Astrocyte of the cerebellum (primary cell): Measurements from ENCODE around the gene NUAK1.

Source experiments
- DNase-seq: peaks from one replicate; pipeline ENCODE4 v3.0.0-alpha.2; 2011; ENCODE audit warnings: low read depth
- H3K4me3 ChIP-seq: 2 replicates; pipeline ENCODE4 v1.5.1; 2011; ENCODE audit warnings: mild to moderate bottlenecking, low read depth, low read length, moderate library complexity
- CTCF ChIP-seq: IDR thresholded peaks from 2 replicates; pipeline ENCODE4 v1.5.1; 2012; ENCODE audit warnings: low read length, low read depth, moderate library complexity, mild to moderate bottlenecking; ENCODE audit errors: missing control alignments
- in situ Hi-C: cut with HindIII; loops from 2 replicates; pipeline ENCODE4 v1.10.0; 2017; ENCODE audit warnings: low sequenced_read_pairs

Gene NUAK1

GRCh38 chr12:106068296-106068695 lies 70.5 kb downstream of the NUAK1 start:
- no peak overlapping the region for H3K4me3 ChIP-seq
- no peak for TF ChIP-seq CTCF
- in situ Hi-C loops, result no loop called here
- no peak for DNase-seq

- H3K4me3 ChIP-seq, result no peak overlapping the region
- in situ Hi-C loops, result no loop called here
- DNase-seq, result no peak
- no peak for TF ChIP-seq CTCF
Observed at GRCh38 chr12:106067606-106068205, 71.0 kb downstream of the NUAK1 start.

GRCh38 chr12:106066726-106067325 lies 71.9 kb downstream of the NUAK1 start:
- no peak for TF ChIP-seq CTCF
- DNase-seq, result no peak
- in situ Hi-C loops, result no loop called here
- H3K4me3 ChIP-seq, result no peak overlapping the region

GRCh38 chr12:106066051-106066705 lies 72.6 kb downstream of the NUAK1 start:
- no peak for DNase-seq
- in situ Hi-C loops, result no loop called here
- H3K4me3 ChIP-seq, result no peak overlapping the region
- TF ChIP-seq CTCF, result no peak

GRCh38 chr12:106065506-106065905 lies 73.2 kb downstream of the NUAK1 start:
- DNase-seq, result no peak
- no peak for TF ChIP-seq CTCF
- H3K4me3 ChIP-seq, result no peak overlapping the region
- in situ Hi-C loops, result no loop called here

GRCh38 chr12:106064721-106065021 lies 74.1 kb downstream of the NUAK1 start:
- in situ Hi-C loops, result no loop called here
- TF ChIP-seq CTCF, result no peak
- no peak for DNase-seq
- H3K4me3 ChIP-seq, result no peak overlapping the region
